Smooth muscle cell (in vitro differentiated cells): Measurements from ENCODE around the gene HSP90AB1. TPM values are rescaled to one million over a fixed set of nuclear protein-coding genes. Genes with fewer than 3 reads are reported as not detected.

Source experiments
- DNase-seq: peaks from one replicate; lab custom pipeline; 2025; ENCODE audit not compliant: unreplicated experiment; lab: John Stamatoyannopoulos, UW
- H2AFZ ChIP-seq: fragments of 200-600 bp; sonication (generic); 2 replicates; pipeline ENCODE4 v1.6.0; 2016; ENCODE audit warnings: antibody characterized with exemption, low read depth, mild to moderate bottlenecking
- H3F3A ChIP-seq: fragments of 200-600 bp; sonication (generic); 2 replicates; pipeline ENCODE4 v1.6.0; 2017; ENCODE audit warnings: antibody characterized with exemption, low read depth
- H3K27ac ChIP-seq: fragments of 200-600 bp; sonication (generic); 2 replicates; pipeline ENCODE4 v1.5.1; 2016; ENCODE audit warnings: low read depth, mild to moderate bottlenecking
- H3K27me3 ChIP-seq: fragments of 200-600 bp; sonication (generic); 2 replicates; pipeline ENCODE4 v1.6.1; 2016; ENCODE audit warnings: low read depth, mild to moderate bottlenecking
- H3K36me3 ChIP-seq: fragments of 200-600 bp; sonication (generic); 2 replicates; pipeline ENCODE4 v1.5.1; 2016; ENCODE audit warnings: low read depth
- H3K4me1 ChIP-seq: fragments of 200-600 bp; sonication (generic); 2 replicates; pipeline ENCODE4 v1.5.1; 2016; ENCODE audit warnings: low read depth
- H3K4me2 ChIP-seq: fragments of 200-600 bp; sonication (generic); 2 replicates; pipeline ENCODE4 v1.6.0; 2016; ENCODE audit warnings: mild to moderate bottlenecking
- H3K4me3 ChIP-seq: fragments of 200-600 bp; sonication (generic); 2 replicates; pipeline ENCODE4 v1.5.1; 2016; ENCODE audit warnings: mild to moderate bottlenecking
- H3K79me2 ChIP-seq: fragments of 200-600 bp; sonication (generic); 2 replicates; pipeline ENCODE4 v1.6.0; 2016; ENCODE audit warnings: low read depth, mild to moderate bottlenecking
- H3K9ac ChIP-seq: fragments of 200-600 bp; sonication (generic); 2 replicates; pipeline ENCODE4 v1.6.0; 2016; ENCODE audit warnings: low read depth
- H3K9me3 ChIP-seq: fragments of 200-600 bp; sonication (generic); replicated peaks from 2 replicates; pipeline ENCODE4 v1.5.1; 2016; ENCODE audit warnings: low read depth
- H4K20me1 ChIP-seq: fragments of 200-600 bp; sonication (generic); 2 replicates; pipeline ENCODE4 v1.6.0; 2016; ENCODE audit warnings: low read depth
- CTCF ChIP-seq: fragments of 200-600 bp; sonication (generic); IDR thresholded peaks from 2 replicates; pipeline ENCODE4 v1.5.1; 2017; ENCODE audit warnings: borderline replicate concordance, mild to moderate bottlenecking, antibody characterized with exemption; ENCODE audit not compliant: insufficient read depth, poor library complexity, severe bottlenecking
- WGBS: methylation state at CpG from one replicate; pipeline ENCODE4 v1.1.7; 2016; ENCODE audit warnings: low lambda C conversion rate; 5-methylcytosine and 5-hydroxymethylcytosine counted together
- polyA plus RNA-seq: library from polyadenylated mRNA; unstranded; fragments of >200 nt; fragmentation: Nextera tagmentation; extraction: Ambion mirVana; gene quantifications from 2 replicates; pipeline ENCODE4 v1.2.1, GENCODE V29; 2016
- total RNA-seq: library from RNA; depleted of rRNA; stranded (reverse); fragments of >200 nt; gene quantifications from 2 replicates; pipeline ENCODE4 v1.2.3, GENCODE V29; 2014

The HSP90AB1 gene
- total and polyA plus RNA-seq, 2 experiments from 2014 or later: 408 to 736 TPM

DNA sequence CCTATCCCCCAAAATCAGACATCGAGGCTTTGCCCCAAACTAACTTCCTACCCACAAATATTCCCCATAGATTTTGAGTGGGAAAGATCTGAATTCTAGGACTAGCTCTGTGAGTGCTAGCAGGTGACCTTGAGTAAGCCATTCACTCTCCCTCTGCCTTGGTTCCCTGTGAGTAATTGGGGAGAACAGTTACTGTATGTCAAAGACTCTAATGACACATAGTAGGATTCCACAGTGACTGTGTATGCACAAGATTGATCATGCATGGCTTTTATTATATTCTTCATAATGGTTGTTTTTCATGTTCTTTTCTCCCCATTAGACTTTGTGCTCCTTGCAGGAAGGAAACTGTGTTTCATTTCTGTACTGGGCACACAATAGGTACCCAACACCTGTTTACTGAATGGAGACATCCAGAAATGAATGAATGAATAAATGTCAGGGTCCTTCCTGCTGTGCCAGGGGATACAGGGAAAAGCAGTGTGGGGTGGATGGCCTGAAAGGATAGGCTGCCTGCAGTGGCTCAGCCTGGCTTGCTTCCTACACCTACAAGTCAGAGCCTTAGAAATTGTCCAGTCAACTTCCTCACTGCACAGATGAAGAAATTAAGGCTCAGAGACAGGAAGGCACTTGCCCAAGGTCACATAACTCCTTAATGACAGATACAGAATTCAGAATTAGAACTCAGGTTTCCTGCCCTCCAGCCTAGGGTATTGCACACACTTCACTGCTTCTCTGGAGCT lies 22.4 kb downstream of the HSP90AB1 start:
- Histone ChIP-seq H2AFZ (no peak overlapping the region), H3F3A (no peaks in the 10 kb centered on the region), H3K4me1 (peaks cover 11% of the 10 kb centered on the region), H3K9ac (no peak overlapping the region), H3K9me3 (no peaks in the 10 kb centered on the region), H3K4me2 (no peak overlapping the region), H3K36me3 (no peaks in the 10 kb centered on the region), H4K20me1 (peaks cover 4% of the 10 kb centered on the region), H3K27ac (no peak overlapping the region), H3K4me3 (no peak overlapping the region), H3K79me2 (peaks cover 3% of the 10 kb centered on the region), H3K27me3 (peaks cover 57% of the 10 kb centered on the region)
- WGBS: 88% methylated on average over 1 of the region's 1 CpG
- TF ChIP-seq CTCF: no peak
- DNase-seq: no peak

- Histone ChIP-seq H3K27me3 (peaks cover 58% of the 10 kb centered on the region), H3K4me2 (peak within 1 kb of the TSS; percentile 86), H3K27ac (no peak within 1 kb of the TSS), H3K9ac (no peak within 1 kb of the TSS), H3K79me2 (no peaks in the 10 kb centered on the region), H3K4me1 (peaks cover 6% of the 10 kb centered on the region), H3K9me3 (no peaks in the 10 kb centered on the region), H3K4me3 (peak within 1 kb of the TSS; percentile 40), H4K20me1 (no peaks in the 10 kb centered on the region), H2AFZ (no peak within 1 kb of the TSS), H3K36me3 (no peaks in the 10 kb centered on the region), H3F3A (no peaks in the 10 kb centered on the region)
- no peak for TF ChIP-seq CTCF
- WGBS: 16% methylated on average over 11 of the region's 29 CpGs
- no peak for DNase-seq
Observed at GRCh38 chr6:44269921-44270525, 23.1 kb downstream of the HSP90AB1 start, which contains the start of gene TMEM151B. TSS of gene TMEM151B (plus strand) at chr6:44270450. CDS start at chr6:44270743, 293 bp downstream.

GRCh38 chr6:44270526-44271405 lies 23.9 kb downstream of the HSP90AB1 start:
- no peak overlapping the region for H2AFZ ChIP-seq
- H3F3A ChIP-seq: no peaks in the 10 kb centered on the region
- H3K27me3 ChIP-seq: peaks cover 66% of the 10 kb centered on the region
- peaks cover 4% of the 10 kb centered on the region for H3K4me1 ChIP-seq
- H4K20me1 ChIP-seq: no peaks in the 10 kb centered on the region
- no peak overlapping the region for H3K9ac ChIP-seq
- WGBS: 21% methylated on average over 13 of the region's 90 CpGs
- H3K27ac ChIP-seq: no peak overlapping the region
- H3K9me3 ChIP-seq: no peaks in the 10 kb centered on the region
- DNase-seq: no peak
- peak overlapping the region; percentile 40 for H3K4me3 ChIP-seq
- no peaks in the 10 kb centered on the region for H3K79me2 ChIP-seq
- H3K4me2 ChIP-seq: peak overlapping the region; percentile 86
- TF ChIP-seq CTCF: no peak
- H3K36me3 ChIP-seq: no peaks in the 10 kb centered on the region
